H7 (cell line): ENCODE measurements around the gene NDUFS8. TPM values are rescaled to one million over a fixed set of nuclear protein-coding genes. Genes with fewer than 3 reads are reported as not detected.

Source experiments
- DNase-seq: peaks from one replicate; pipeline ENCODE4 v3.0.0; 2012
- H3K27me3 ChIP-seq: 2 replicates; pipeline ENCODE4 v1.6.0; 2011; ENCODE audit warnings: mild to moderate bottlenecking, low read length; ENCODE audit not compliant: control insufficient read depth, insufficient read depth
- H3K36me3 ChIP-seq: replicated peaks from 2 replicates; pipeline ENCODE4 v1.5.1; 2011; ENCODE audit warnings: low read length; ENCODE audit not compliant: control insufficient read depth, insufficient read depth
- H3K4me3 ChIP-seq: 2 replicates; pipeline ENCODE4 v1.5.1; 2011; ENCODE audit warnings: low read depth, mild to moderate bottlenecking, control low read depth, low read length, moderate library complexity; ENCODE audit not compliant: insufficient read depth
- total RNA-seq: library from RNA; depleted of rRNA; stranded (reverse); fragments of >200 nt; shearing (Covaris generic); gene quantifications from 2 replicates; pipeline ENCODE4 v1.2.3, GENCODE V29; 2014

The NDUFS8 gene
- total RNA-seq, 1 experiment from 2014 or later: 277 TPM

DNA sequence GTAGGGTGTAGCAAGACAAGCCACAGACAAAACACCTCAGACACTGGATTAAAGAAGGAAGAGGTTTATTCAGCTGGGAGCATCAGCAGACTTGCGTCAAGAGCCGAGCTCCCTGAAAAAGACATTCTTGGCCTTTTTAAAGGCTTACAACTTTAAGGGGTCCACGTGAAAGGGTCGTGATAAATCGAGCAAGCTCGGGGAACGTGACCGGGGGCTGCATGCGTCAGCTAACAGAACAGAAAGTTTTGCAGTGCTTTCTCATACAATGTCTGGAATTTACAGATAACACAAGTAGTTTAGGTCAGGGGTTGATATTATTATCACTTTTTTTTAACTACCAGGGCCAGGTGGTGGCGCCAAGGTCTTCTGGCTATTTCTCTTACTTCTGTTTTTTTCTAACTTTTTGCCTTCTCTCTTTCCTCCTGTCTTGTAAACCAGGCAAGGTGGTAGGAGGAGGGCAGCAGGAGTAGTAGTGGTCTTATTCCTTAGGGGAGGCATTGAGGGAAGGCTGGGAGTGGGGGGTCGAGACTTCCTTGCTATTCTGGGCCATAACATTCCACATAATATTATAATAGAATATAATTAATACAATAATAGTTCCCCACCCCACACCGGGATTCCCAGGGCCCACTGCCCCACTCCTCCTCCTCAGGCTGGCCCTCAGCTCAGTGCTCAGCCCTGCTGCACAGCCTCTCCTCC, 20.9 kb upstream of the NDUFS8 start:
- no peaks in the 10 kb centered on the region for H3K36me3 ChIP-seq
- H3K4me3 ChIP-seq: no peak overlapping the region
- no peaks in the 10 kb centered on the region; the same call in 1 of the 2 replicates for H3K27me3 ChIP-seq
- no peak for DNase-seq

- no peaks in the 10 kb centered on the region for H3K36me3 ChIP-seq
- H3K4me3 ChIP-seq: no peak within 1 kb of the TSS
- H3K27me3 ChIP-seq: no peaks in the 10 kb centered on the region
- DNase-seq: peak; percentile 86
Observed at GRCh38 chr11:68010090-68011041, 20.1 kb upstream of the NDUFS8 start, which contains the start of gene ALDH3B1. TSS of gene ALDH3B1 (plus strand) at chr11:68010327. CDS start at chr11:68015298, 4,971 bp downstream.

- Histone ChIP-seq H3K27me3 (no peaks in the 10 kb centered on the region), H3K4me3 (no peak overlapping the region), H3K36me3 (no peaks in the 10 kb centered on the region)
- DNase-seq: no peak
Observed at GRCh38 chr11:68011051-68011943, 19.2 kb upstream of the NDUFS8 start.

DNA sequence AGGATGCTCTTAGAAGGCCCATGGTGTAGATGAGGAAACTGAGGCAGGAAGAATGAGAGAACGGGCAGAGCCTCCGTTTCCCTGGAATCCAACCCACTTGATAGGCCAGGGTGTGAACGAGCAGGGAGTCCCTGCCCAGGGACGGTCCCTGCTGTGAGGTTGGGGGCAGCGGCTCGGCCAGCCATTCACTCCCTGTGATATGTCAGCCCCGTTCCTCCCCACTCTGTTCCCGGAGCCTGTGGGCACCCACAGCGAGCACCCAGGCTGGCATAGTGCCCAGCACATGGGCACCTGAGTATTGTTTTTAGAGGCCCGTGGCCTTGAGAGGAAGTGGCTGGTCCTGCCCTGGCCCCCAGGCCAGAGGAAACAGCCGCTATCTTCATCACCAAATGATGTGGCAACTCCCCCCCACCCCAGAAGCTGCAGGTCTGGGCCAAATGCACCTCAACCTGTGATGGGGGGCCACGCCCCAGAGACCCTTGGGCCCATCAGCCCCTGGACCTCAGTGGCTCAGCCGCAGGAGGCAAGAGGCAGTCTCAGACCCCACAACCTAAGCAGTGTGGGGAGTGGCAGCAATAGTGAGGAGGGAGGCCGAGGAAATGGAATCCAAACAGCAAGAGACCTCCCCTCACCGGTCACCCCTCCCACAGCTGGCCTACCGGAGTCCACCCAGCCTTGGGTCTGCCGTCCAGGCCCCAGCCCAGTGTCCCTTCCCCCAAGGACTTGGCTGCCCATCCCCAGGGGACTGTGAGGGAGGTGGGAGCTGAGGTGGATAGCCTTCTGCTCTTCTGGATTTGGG, 18.2 kb upstream of the NDUFS8 start:
- no peak overlapping the region for H3K4me3 ChIP-seq
- no peak for DNase-seq
- no peaks in the 10 kb centered on the region for H3K27me3 ChIP-seq

GRCh38 chr11:68012843-68013610, 17.5 kb upstream of the NDUFS8 start:
- DNase-seq: no peak
- no peaks in the 10 kb centered on the region for H3K36me3 ChIP-seq
- H3K27me3 ChIP-seq: no peaks in the 10 kb centered on the region
- H3K4me3 ChIP-seq: no peak overlapping the region

More for the DNA sequence above, 18.2 kb upstream of the NDUFS8 start:
- H3K36me3 ChIP-seq: no peaks in the 10 kb centered on the region

DNA sequence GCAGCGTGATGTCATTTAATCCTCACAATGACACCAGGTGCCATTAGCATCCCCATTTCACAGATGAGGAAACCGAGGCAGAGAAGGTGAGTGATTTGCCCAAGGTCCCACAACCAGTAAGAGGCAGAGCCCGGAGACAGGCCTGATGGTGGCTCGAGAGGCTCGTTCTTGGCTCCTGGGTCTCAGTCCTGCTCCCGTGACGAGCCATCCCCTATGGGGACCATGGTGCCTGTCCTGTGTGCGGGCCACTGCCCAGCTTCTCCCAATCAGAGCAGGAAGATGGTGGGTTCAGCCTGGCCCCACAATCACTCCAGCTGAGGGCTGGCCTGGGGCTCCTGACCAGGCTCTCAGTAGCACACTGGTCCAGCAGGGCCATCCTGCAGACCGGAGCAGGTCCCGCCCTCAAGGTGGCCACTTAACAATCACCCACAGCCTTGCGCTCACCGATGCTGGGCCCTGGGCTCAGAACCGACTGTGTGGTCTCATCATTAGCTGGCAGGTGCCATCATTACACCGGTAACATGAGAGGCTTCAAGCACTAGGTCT, 16.8 kb upstream of the NDUFS8 start:
- Histone ChIP-seq H3K4me3 (no peak overlapping the region), H3K27me3 (no peaks in the 10 kb centered on the region), H3K36me3 (no peaks in the 10 kb centered on the region)
- no peak for DNase-seq

DNA sequence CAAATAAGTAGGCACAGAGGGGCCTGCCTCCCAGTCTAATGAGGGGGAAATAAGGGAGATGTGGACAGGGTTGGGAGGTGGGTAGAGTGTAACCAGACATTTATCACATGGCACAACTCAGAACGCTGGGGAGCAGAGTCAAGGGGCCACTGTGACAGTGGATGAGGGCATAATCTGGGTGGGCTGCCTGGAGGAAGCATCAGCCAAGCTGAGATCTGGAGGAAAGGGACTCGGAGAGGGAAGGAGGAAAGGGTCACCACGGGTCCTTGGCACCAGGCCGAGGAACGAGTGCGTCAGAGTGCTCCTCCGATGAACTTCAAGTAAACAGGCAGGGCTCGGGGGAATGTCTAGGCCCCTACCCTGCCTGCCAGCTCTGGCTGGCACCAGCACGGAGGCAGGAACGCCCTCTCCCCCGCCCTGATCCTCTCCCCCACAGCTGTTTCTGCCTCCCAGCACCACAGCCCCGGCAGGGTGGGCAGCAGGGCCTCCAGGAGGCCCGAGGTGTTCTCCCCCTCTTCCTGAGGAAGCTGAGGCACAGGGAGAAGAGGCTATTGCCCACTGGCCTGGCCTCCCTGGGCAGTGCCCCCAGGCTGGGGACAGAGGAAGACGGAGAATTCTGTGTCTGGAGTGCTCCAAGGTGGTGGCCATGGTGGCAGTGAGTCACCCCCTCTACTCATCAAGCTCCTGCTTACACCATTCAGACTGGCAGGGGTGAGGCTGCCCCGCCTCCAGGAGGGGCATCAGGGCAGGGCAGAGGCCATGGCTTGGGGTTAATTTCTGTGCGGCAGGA, 16.1 kb upstream of the NDUFS8 start:
- no peak overlapping the region for H3K4me3 ChIP-seq
- no peak for DNase-seq

GRCh38 chr11:68014947-68015447, 15.5 kb upstream of the NDUFS8 start:
- no peak for DNase-seq
- H3K36me3 ChIP-seq: no peaks in the 10 kb centered on the region
- H3K4me3 ChIP-seq: no peak overlapping the region
- no peaks in the 10 kb centered on the region for H3K27me3 ChIP-seq

More for the DNA sequence above, 16.1 kb upstream of the NDUFS8 start:
- Histone ChIP-seq H3K27me3 (no peaks in the 10 kb centered on the region), H3K36me3 (no peaks in the 10 kb centered on the region)

DNA sequence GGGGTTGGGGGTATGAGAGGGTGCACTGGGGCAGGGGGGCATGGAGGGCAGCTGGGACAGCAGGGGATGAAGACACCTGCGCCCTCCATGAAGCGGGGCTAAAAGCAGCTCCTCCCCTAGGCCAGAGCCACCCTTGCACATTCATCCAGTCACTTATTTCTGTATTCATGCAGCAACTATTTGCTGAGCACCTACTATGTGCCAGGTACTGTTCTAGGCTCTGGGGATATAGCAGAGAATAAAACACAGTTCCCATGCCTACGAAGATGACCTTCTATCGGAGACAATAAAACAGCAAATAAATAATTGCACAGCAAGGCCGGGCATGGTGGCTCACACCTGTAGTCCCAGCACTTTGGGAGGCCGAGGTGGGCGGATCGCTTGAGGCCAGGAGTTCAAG, 15.0 kb upstream of the NDUFS8 start:
- Histone ChIP-seq H3K27me3 (no peaks in the 10 kb centered on the region), H3K4me3 (no peak overlapping the region), H3K36me3 (no peaks in the 10 kb centered on the region)
- DNase-seq: no peak

- no peak for DNase-seq
- Histone ChIP-seq H3K27me3 (no peaks in the 10 kb centered on the region), H3K4me3 (no peak overlapping the region), H3K36me3 (no peaks in the 10 kb centered on the region)
Observed at GRCh38 chr11:68016161-68016903, 14.1 kb upstream of the NDUFS8 start.

DNA sequence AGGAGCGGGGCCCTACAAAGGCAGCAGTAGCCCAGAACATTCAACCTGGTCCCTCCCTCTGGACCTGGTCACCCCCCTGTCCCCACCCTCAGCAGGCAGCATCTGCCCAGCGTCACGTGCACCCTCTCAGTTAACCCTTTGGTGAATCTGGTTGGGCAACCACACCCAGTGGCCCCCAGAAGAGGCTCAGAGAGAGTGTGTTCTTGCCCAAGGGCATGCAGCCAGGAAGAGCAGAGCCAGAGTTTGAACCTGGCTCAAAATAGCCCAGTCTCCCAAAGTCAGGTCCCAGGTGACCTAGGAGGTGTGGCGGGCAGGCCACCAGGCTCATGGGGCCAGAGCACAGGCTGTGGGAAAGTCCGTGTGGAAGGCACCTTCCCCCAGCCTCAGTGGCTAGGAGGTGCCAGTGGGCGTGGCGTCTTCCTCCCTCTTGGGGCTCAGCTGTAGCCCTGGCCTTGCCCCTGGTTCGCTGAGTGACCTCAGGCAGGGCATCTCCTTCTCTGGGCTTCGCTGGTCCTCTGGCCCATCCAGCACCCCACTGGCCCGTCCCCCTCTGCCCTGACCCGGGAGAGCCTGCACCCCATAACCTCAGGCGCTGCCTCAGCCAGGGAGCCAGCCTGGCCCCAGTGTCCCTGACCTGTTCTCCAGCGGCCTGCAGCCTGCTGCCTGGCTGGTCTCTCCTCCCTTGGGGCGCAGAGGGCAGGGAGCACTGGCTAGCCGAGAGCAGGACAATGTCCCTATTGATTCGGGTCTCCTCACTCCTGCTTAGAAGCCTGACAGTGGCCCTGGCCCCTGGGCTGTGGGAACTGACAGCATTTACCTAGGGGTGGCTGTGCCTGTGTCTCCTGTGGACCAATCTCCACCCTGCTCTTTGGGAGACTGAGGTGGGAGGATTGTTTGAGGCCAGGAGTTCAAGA, 13.3 kb upstream of the NDUFS8 start:
- no peaks in the 10 kb centered on the region for H3K27me3 ChIP-seq
- no peak for DNase-seq

More for the DNA sequence above, 13.3 kb upstream of the NDUFS8 start:
- Histone ChIP-seq H3K36me3 (no peaks in the 10 kb centered on the region), H3K4me3 (no peak overlapping the region)
